Limb (tissue), 2 donors: ENCODE results near the gene TMCO2.
"Not testable (repeated sequence)": the region's sequence is repeated elsewhere in the genome, so short reads cannot be mapped to it uniquely, and the experiment has no call there.

Experiments
- DNase-seq, 2 donors: peaks; one replicate each; pipeline ENCODE4 v3.0.0-alpha.2; 2016; ENCODE audit errors: extremely low spot score in 2 of 2

TMCO2 gene

GRCh38 chr1:40247655-40248054 lies at the start of gene TMCO2:
TMCO2 (plus strand) TSS chr1:40247937; CDS start chr1:40247994, 57 bp downstream.
- DNase-seq, result no peak

- no peak for DNase-seq
Observed at GRCh38 chr1:40199126-40199525, 48.6 kb upstream of the TMCO2 start.

- no peak for DNase-seq
Observed at GRCh38 chr1:40204856-40205255, 42.9 kb upstream of the TMCO2 start.

GRCh38 chr1:40210511-40211204 lies 37.1 kb upstream of the TMCO2 start:
- DNase-seq, result no peak

GRCh38 chr1:40218333-40218732 lies 29.4 kb upstream of the TMCO2 start:
- DNase-seq, result no peak

GRCh38 chr1:40221471-40221905 lies 26.2 kb upstream of the TMCO2 start:
- not testable (repeated sequence) for DNase-seq

- no peak for DNase-seq
Observed at GRCh38 chr1:40221977-40222772, 25.6 kb upstream of the TMCO2 start.

- DNase-seq, result no peak
Observed at GRCh38 chr1:40224040-40224439, 23.7 kb upstream of the TMCO2 start.

- no peak for DNase-seq
Observed at GRCh38 chr1:40226192-40226591, 21.5 kb upstream of the TMCO2 start.

GRCh38 chr1:40232444-40232843 lies 15.3 kb upstream of the TMCO2 start:
- no peak for DNase-seq

- DNase-seq, result no peak
Observed at GRCh38 chr1:40239626-40240025, 8.1 kb upstream of the TMCO2 start.

- no peak for DNase-seq
Observed at GRCh38 chr1:40240390-40240789, 7.3 kb upstream of the TMCO2 start.

- DNase-seq, result no peak
Observed at GRCh38 chr1:40241362-40241761, 6.4 kb upstream of the TMCO2 start.

GRCh38 chr1:40243351-40243750 lies 4.4 kb upstream of the TMCO2 start:
- no peak for DNase-seq

- no peak for DNase-seq
Observed at GRCh38 chr1:40244138-40244744, 3.5 kb upstream of the TMCO2 start.

- no peak for DNase-seq
Observed at GRCh38 chr1:40245686-40246085, 2.1 kb upstream of the TMCO2 start.

- DNase-seq, result no peak
Observed at GRCh38 chr1:40248412-40248811, 675 bp downstream of the TMCO2 start.

GRCh38 chr1:40251456-40251855 lies 3.7 kb downstream of the TMCO2 start:
- no peak for DNase-seq

GRCh38 chr1:40252601-40253000 lies 4.9 kb downstream of the TMCO2 start:
- no peak for DNase-seq

- DNase-seq, result no peak
Observed at GRCh38 chr1:40255231-40255630, 7.5 kb downstream of the TMCO2 start.

- no peak for DNase-seq
Observed at GRCh38 chr1:40256401-40257084, 8.8 kb downstream of the TMCO2 start.

GRCh38 chr1:40257313-40257687 lies 9.6 kb downstream of the TMCO2 start:
- DNase-seq, result no peak
